Thymus (tissue), 11 donors: Measurements from ENCODE around the gene UGT1A10. TPM values are rescaled to one million over a fixed set of nuclear protein-coding genes. Genes with fewer than 3 reads are reported as not detected.

Experiments used
- DNase-seq, 9 donors: peaks; one replicate each; pipeline ENCODE4 v3.0.0-alpha.2; 2013; ENCODE audit warnings: low spot score in 9 of 9, low read depth in 6 of 9, missing footprints in 1 of 9
- H3K27ac ChIP-seq, 2 donors: one replicate each; pipeline ENCODE4 v1.5.1; 2013; ENCODE audit warnings: control low read depth in 1 of 2, low read depth in 1 of 2, low read length in 1 of 2, mild to moderate bottlenecking in 1 of 2, moderate library complexity in 1 of 2
- H3K27me3 ChIP-seq, 2 donors: one replicate each; pipeline ENCODE4 v1.5.1; 2013; ENCODE audit warnings: low read length in 1 of 2; ENCODE audit not compliant: control insufficient read depth in 2 of 2, insufficient read depth in 1 of 2
- H3K36me3 ChIP-seq, 2 donors: one replicate each; pipeline ENCODE4 v1.5.1; 2013; ENCODE audit warnings: low read length in 1 of 2, mild to moderate bottlenecking in 1 of 2, moderate library complexity in 1 of 2; ENCODE audit not compliant: control insufficient read depth in 2 of 2, insufficient read depth in 2 of 2
- H3K4me1 ChIP-seq, 2 donors: one replicate each; pipeline ENCODE4 v1.5.1; 2013; ENCODE audit warnings: low read length in 2 of 2; ENCODE audit not compliant: control insufficient read depth in 2 of 2, insufficient read depth in 2 of 2
- H3K4me3 ChIP-seq, 2 donors: one replicate each; pipeline ENCODE4 v1.5.1; 2013; ENCODE audit warnings: low read length in 2 of 2, control low read depth in 1 of 2, mild to moderate bottlenecking in 1 of 2
- H3K9me3 ChIP-seq, 2 donors: one replicate each; pipeline ENCODE4 v1.5.1; 2013; ENCODE audit warnings: low read length in 1 of 2, mild to moderate bottlenecking in 1 of 2; ENCODE audit not compliant: control insufficient read depth in 2 of 2, insufficient read depth in 1 of 2
- WGBS: extraction: QIAGEN DNeasy Blood & Tissue Kit; methylation state at CpG from one replicate; pipeline ENCODE4 v1.1.7; 2013; 5-methylcytosine and 5-hydroxymethylcytosine counted together
- polyA plus RNA-seq: library from polyadenylated mRNA; stranded (reverse); fragments of 200-250 nt; gene quantifications from one replicate; pipeline ENCODE4 v1.2.3, GENCODE V29; 2013
- total RNA-seq: library from RNA; stranded (reverse); fragments of 120-200 nt; gene quantifications from one replicate; pipeline ENCODE4 v1.2.4, GENCODE V29; 2013
- donor health status: healthy.

The UGT1A10 gene
- total and polyA plus RNA-seq, 2 donors, result 0.09 to 0.39 TPM

- Histone ChIP-seq H3K27me3 (no peaks in the 10 kb centered on the region), H3K27ac (no peak overlapping the region), H3K4me3 (no peak overlapping the region), H3K36me3 (no peaks in the 10 kb centered on the region), H3K9me3 (peaks cover 0 to 9% of the 10 kb centered on the region in 2 donors), H3K4me1 (no peaks in the 10 kb centered on the region)
- DNase-seq, result no peak
- 94% methylated on average over 44 of the region's 44 CpGs for WGBS
Observed at GRCh38 chr2:233754872-233755611, 118.8 kb downstream of the UGT1A10 start.

- Histone ChIP-seq H3K27me3 (no peaks in the 10 kb centered on the region), H3K27ac (no peak overlapping the region), H3K4me1 (no peaks in the 10 kb centered on the region), H3K4me3 (no peak overlapping the region), H3K9me3 (no peaks in the 10 kb centered on the region), H3K36me3 (no peaks in the 10 kb centered on the region)
- 91% methylated on average over 7 of the region's 7 CpGs for WGBS
- DNase-seq, result no peak
Observed at GRCh38 chr2:233756429-233757081, 120.3 kb downstream of the UGT1A10 start.

- Histone ChIP-seq H3K27ac (no peak overlapping the region), H3K9me3 (no peaks in the 10 kb centered on the region), H3K4me1 (no peaks in the 10 kb centered on the region), H3K36me3 (no peaks in the 10 kb centered on the region), H3K27me3 (no peaks in the 10 kb centered on the region), H3K4me3 (no peak overlapping the region)
- no peak for DNase-seq
Observed at GRCh38 chr2:233758141-233758540, 121.9 kb downstream of the UGT1A10 start.

GRCh38 chr2:233758849-233759248 lies 122.6 kb downstream of the UGT1A10 start:
- no peak for DNase-seq
- no peaks in the 10 kb centered on the region for H3K27me3 ChIP-seq
- H3K4me3 ChIP-seq, result no peak overlapping the region
- 97% methylated on average over 2 of the region's 2 CpGs for WGBS
- no peaks in the 10 kb centered on the region for H3K36me3 ChIP-seq
- H3K4me1 ChIP-seq, result no peaks in the 10 kb centered on the region
- H3K9me3 ChIP-seq, result no peaks in the 10 kb centered on the region
- no peak overlapping the region for H3K27ac ChIP-seq

GRCh38 chr2:233760043-233760442 lies 123.8 kb downstream of the UGT1A10 start, which contains the start of gene UGT1A1:
UGT1A1 (plus strand) TSS chr2:233760270; CDS start chr2:233760288, 18 bp downstream.
- H3K4me1 ChIP-seq, result no peaks in the 10 kb centered on the region

GRCh38 chr2:233761040-233761769 lies 125.0 kb downstream of the UGT1A10 start:
- no peak overlapping the region for H3K4me3 ChIP-seq
- H3K27me3 ChIP-seq, result no peaks in the 10 kb centered on the region

More at GRCh38 chr2:233760043-233760442, 123.8 kb downstream of the UGT1A10 start, which contains the start of gene UGT1A1:
- no peak within 1 kb of the TSS for H3K4me3 ChIP-seq
- DNase-seq, result no peak
- H3K36me3 ChIP-seq, result no peaks in the 10 kb centered on the region
- H3K27ac ChIP-seq, result no peak within 1 kb of the TSS
- WGBS, result 97% methylated on average over 6 of the region's 6 CpGs
- H3K27me3 ChIP-seq, result no peaks in the 10 kb centered on the region
- no peaks in the 10 kb centered on the region for H3K9me3 ChIP-seq

GRCh38 chr2:233764264-233764663 lies 128.0 kb downstream of the UGT1A10 start:
- Histone ChIP-seq H3K9me3 (no peaks in the 10 kb centered on the region), H3K27ac (no peak overlapping the region), H3K4me1 (no peaks in the 10 kb centered on the region), H3K36me3 (no peaks in the 10 kb centered on the region), H3K4me3 (no peak overlapping the region), H3K27me3 (no peaks in the 10 kb centered on the region)
- WGBS, result 93% methylated on average over 7 of the region's 7 CpGs
- no peak for DNase-seq

More at GRCh38 chr2:233761040-233761769, 125.0 kb downstream of the UGT1A10 start:
- Histone ChIP-seq H3K4me1 (no peaks in the 10 kb centered on the region), H3K36me3 (no peaks in the 10 kb centered on the region), H3K27ac (no peak overlapping the region), H3K9me3 (no peaks in the 10 kb centered on the region)
- 91% methylated on average over 4 of the region's 4 CpGs for WGBS
- no peak for DNase-seq

- no peaks in the 10 kb centered on the region for H3K9me3 ChIP-seq
- DNase-seq, result no peak
- H3K4me1 ChIP-seq, result no peaks in the 10 kb centered on the region
- WGBS, result 77% methylated on average over 3 of the region's 3 CpGs
- no peak overlapping the region for H3K4me3 ChIP-seq
- H3K27me3 ChIP-seq, result no peaks in the 10 kb centered on the region
- no peaks in the 10 kb centered on the region for H3K36me3 ChIP-seq
- H3K27ac ChIP-seq, result no peak overlapping the region
Observed at GRCh38 chr2:233764761-233765160, 128.5 kb downstream of the UGT1A10 start.

- no peaks in the 10 kb centered on the region for H3K36me3 ChIP-seq
- no peaks in the 10 kb centered on the region for H3K9me3 ChIP-seq
- DNase-seq, result no peak
- H3K27me3 ChIP-seq, result no peaks in the 10 kb centered on the region
- H3K4me1 ChIP-seq, result no peaks in the 10 kb centered on the region
- H3K4me3 ChIP-seq, result no peak overlapping the region
- H3K27ac ChIP-seq, result no peak overlapping the region
- 87% methylated on average over 4 of the region's 4 CpGs for WGBS
Observed at GRCh38 chr2:233766416-233766815, 130.2 kb downstream of the UGT1A10 start.
